DMS114 treated with DMSO at 0.1 percent for 48 hours (cell line): ENCODE data around the gene RPL12.

Source experiments
- DNase-seq: peaks from one replicate; lab custom pipeline; 2025; ENCODE audit not compliant: unreplicated experiment; lab: John Stamatoyannopoulos, UW

RPL12 gene

GRCh38 chr9:127450830-127451607 lies at the start of gene RPL12, which contains the start of gene LRSAM1:
Gene RPL12, minus strand, starts transcription at chr9:127451406. Its CDS starts 89 bp downstream, at chr9:127451317.
Gene LRSAM1, plus strand, starts transcription at chr9:127451510. Its CDS starts 3,018 bp downstream, at chr9:127454528.
- DNase-seq: peak; percentile 78

- no peak for DNase-seq
These were observed 49.7 kb upstream of the RPL12 start for GRCh38 chr9:127500862-127501261.

- DNase-seq: no peak
These were observed 49.2 kb upstream of the RPL12 start for GRCh38 chr9:127500399-127500798.

GRCh38 chr9:127498298-127498697 lies 47.1 kb upstream of the RPL12 start:
- no peak for DNase-seq

- no peak for DNase-seq
These were observed 46.6 kb upstream of the RPL12 start for GRCh38 chr9:127497656-127498290.

- DNase-seq: no peak
These were observed 45.8 kb upstream of the RPL12 start for GRCh38 chr9:127496974-127497373.

- DNase-seq: no peak
These were observed 44.8 kb upstream of the RPL12 start for GRCh38 chr9:127495884-127496555.

- DNase-seq: no peak
These were observed 43.1 kb upstream of the RPL12 start for GRCh38 chr9:127494304-127494702.

- no peak for DNase-seq
These were observed 42.5 kb upstream of the RPL12 start for GRCh38 chr9:127493592-127494303.

- DNase-seq: no peak
These were observed 41.4 kb upstream of the RPL12 start for GRCh38 chr9:127492616-127493015.

- no peak for DNase-seq
These were observed 40.3 kb upstream of the RPL12 start for GRCh38 chr9:127491516-127491915.

GRCh38 chr9:127490535-127491230 lies 39.5 kb upstream of the RPL12 start:
- DNase-seq: no peak

- DNase-seq: no peak
These were observed 38.4 kb upstream of the RPL12 start for GRCh38 chr9:127489471-127490115.

- no peak for DNase-seq
These were observed 37.7 kb upstream of the RPL12 start for GRCh38 chr9:127488946-127489345.

GRCh38 chr9:127485995-127486394 lies 34.8 kb upstream of the RPL12 start:
- no peak for DNase-seq

GRCh38 chr9:127482662-127483061 lies 31.5 kb upstream of the RPL12 start:
- no peak for DNase-seq

- no peak for DNase-seq
These were observed 28.4 kb upstream of the RPL12 start for GRCh38 chr9:127479507-127480081.

- DNase-seq: no peak
These were observed 23.4 kb upstream of the RPL12 start for GRCh38 chr9:127474592-127474991.

- DNase-seq: no peak
These were observed 22.7 kb upstream of the RPL12 start for GRCh38 chr9:127473932-127474331.

- DNase-seq: no peak
These were observed 22.3 kb upstream of the RPL12 start for GRCh38 chr9:127473501-127473900.
